ENCODE data around the gene C1orf116.

- TF ChIP-seq CTCF (IDR thresholded peaks at IDR 0.05) (no peak), POLR2A (IDR thresholded peaks at IDR 0.05) (no peak), POLR2AphosphoS5 (IDR thresholded peaks at IDR 0.05) (no peak)
Observed at GRCh38 chr1:207064561-207064960, 32.0 kb upstream of the C1orf116 start.

Data from breast epithelium (tissue), 3 donors.